H9 (cell line): Measurements from ENCODE around the gene MAPT. TPM values are rescaled to one million over a fixed set of nuclear protein-coding genes. Genes with fewer than 3 reads are reported as not detected.

Experiments used
- DNase-seq: peaks from one replicate; pipeline ENCODE4 v3.0.0-alpha.2; 2017
- H2AFZ ChIP-seq: one replicate; pipeline ENCODE4 v1.6.1; 2013; ENCODE audit warnings: mild to moderate bottlenecking, low read length, control low read depth, moderate library complexity
- H2AK5ac ChIP-seq: 2 replicates; pipeline ENCODE4 v1.6.1; 2013; ENCODE audit warnings: low read length, control low read depth, mixed read lengths; ENCODE audit not compliant: insufficient read length
- H2BK120ac ChIP-seq: one replicate; pipeline ENCODE4 v1.6.1; 2013; ENCODE audit warnings: low read depth, mild to moderate bottlenecking, low read length, control low read depth, inconsistent platforms; ENCODE audit not compliant: poor library complexity, severe bottlenecking
- H2BK12ac ChIP-seq: 2 replicates; pipeline ENCODE4 v1.6.1; 2013; ENCODE audit warnings: low read length, control low read depth, mixed read lengths, low read depth; ENCODE audit not compliant: insufficient read length
- H2BK15ac ChIP-seq: 2 replicates; pipeline ENCODE4 v1.6.1; 2013; ENCODE audit warnings: low read depth, low read length, control low read depth
- H2BK20ac ChIP-seq: one replicate; pipeline ENCODE4 v1.6.1; 2013; ENCODE audit warnings: low read depth, mild to moderate bottlenecking, low read length, control low read depth, inconsistent platforms; ENCODE audit not compliant: poor library complexity, severe bottlenecking
- H2BK5ac ChIP-seq: 2 replicates; pipeline ENCODE4 v1.6.1; 2013; ENCODE audit warnings: low read length, control low read depth, mixed read lengths; ENCODE audit not compliant: insufficient read length
- H3K14ac ChIP-seq: 2 replicates; pipeline ENCODE4 v1.6.1; 2013; ENCODE audit warnings: low read length, control low read depth; ENCODE audit not compliant: insufficient read depth
- H3K18ac ChIP-seq: 2 replicates; pipeline ENCODE4 v1.6.1; 2013; ENCODE audit warnings: low read depth, mild to moderate bottlenecking, mixed read lengths, low read length, control low read depth; ENCODE audit not compliant: insufficient read length
- H3K23ac ChIP-seq: 2 replicates; pipeline ENCODE4 v1.6.1; 2013; ENCODE audit warnings: low read length, control low read depth, mixed read lengths, low read depth; ENCODE audit not compliant: insufficient read length
- H3K23me2 ChIP-seq: 2 replicates; pipeline ENCODE4 v1.6.1; 2013; ENCODE audit warnings: low read depth, mild to moderate bottlenecking, mixed read lengths, low read length, control low read depth; ENCODE audit not compliant: insufficient read length, poor library complexity, severe bottlenecking
- H3K27ac ChIP-seq: 2 replicates; pipeline ENCODE4 v1.5.1; 2013; ENCODE audit warnings: low read length, control low read depth, mixed read lengths, low read depth; ENCODE audit not compliant: insufficient read length
- H3K27me3 ChIP-seq: 2 replicates; pipeline ENCODE4 v1.6.1; 2013; ENCODE audit warnings: low read length, control low read depth, inconsistent platforms; ENCODE audit not compliant: insufficient read depth
- H3K4ac ChIP-seq: 2 replicates; pipeline ENCODE4 v1.6.1; 2013; ENCODE audit warnings: low read depth, mild to moderate bottlenecking, control low read depth, inconsistent platforms, low read length, moderate library complexity
- H3K4me1 ChIP-seq: 2 replicates; pipeline ENCODE4 v1.6.1; 2013; ENCODE audit warnings: low read length, control low read depth, inconsistent platforms; ENCODE audit not compliant: insufficient read depth
- H3K4me2 ChIP-seq: 2 replicates; pipeline ENCODE4 v1.6.1; 2013; ENCODE audit warnings: low read length, control low read depth, mixed read lengths; ENCODE audit not compliant: insufficient read length, insufficient read depth
- H3K56ac ChIP-seq: 2 replicates; pipeline ENCODE4 v1.6.1; 2013; ENCODE audit warnings: low read depth, mild to moderate bottlenecking, mixed read lengths, low read length, control low read depth; ENCODE audit not compliant: insufficient read length
- H3K79me1 ChIP-seq: 2 replicates; pipeline ENCODE4 v1.6.1; 2013; ENCODE audit warnings: low read depth, mild to moderate bottlenecking, moderate library complexity, low read length, control low read depth, inconsistent platforms; ENCODE audit not compliant: insufficient read depth, poor library complexity, severe bottlenecking
- H3K79me2 ChIP-seq: 2 replicates; pipeline ENCODE4 v1.6.1; 2013; ENCODE audit warnings: low read length, control low read depth, inconsistent platforms; ENCODE audit not compliant: insufficient read depth
- H3K9ac ChIP-seq: 2 replicates; pipeline ENCODE4 v1.6.1; 2013; ENCODE audit warnings: low read length, control low read depth, mixed read lengths; ENCODE audit not compliant: insufficient read length; ENCODE audit errors: extremely low read depth
- H3K9me3 ChIP-seq: one replicate; pipeline ENCODE4 v1.6.1; 2013; ENCODE audit warnings: low read depth, low read length, inconsistent platforms; ENCODE audit not compliant: control insufficient read depth
- H3T11ph ChIP-seq: one replicate; pipeline ENCODE4 v1.6.1; 2013; ENCODE audit warnings: mild to moderate bottlenecking, low read length, control low read depth, inconsistent platforms
- H4K20me1 ChIP-seq: one replicate; pipeline ENCODE4 v1.6.1; 2013; ENCODE audit not compliant: control insufficient read depth, insufficient read length, insufficient read depth
- H4K5ac ChIP-seq: 2 replicates; pipeline ENCODE4 v1.6.1; 2013; ENCODE audit warnings: low read depth, mild to moderate bottlenecking, mixed read lengths, low read length, control low read depth; ENCODE audit not compliant: insufficient read length
- H4K8ac ChIP-seq: replicated peaks from 2 replicates; pipeline ENCODE4 v1.6.1; 2013; ENCODE audit warnings: low read length, control low read depth, mixed read lengths, low read depth; ENCODE audit not compliant: insufficient read length
- H4K91ac ChIP-seq: 2 replicates; pipeline ENCODE4 v1.6.1; 2013; ENCODE audit warnings: low read depth, mild to moderate bottlenecking, moderate library complexity, mixed read lengths, low read length, control low read depth; ENCODE audit not compliant: insufficient read length
- H3K27ac Mint-ChIP-seq, 3 experiments: 2 replicates in 2 of 3; 3 replicates in 1 of 3; pipeline ENCODE4 v1.8.0; 2020 to 2021; ENCODE audit warnings: mixed read lengths in 3 of 3, mild to moderate bottlenecking in 1 of 3, moderate library complexity in 1 of 3
- H3K27me3 Mint-ChIP-seq: 2 replicates; pipeline ENCODE4 v1.8.0; 2021; ENCODE audit warnings: low read depth, mild to moderate bottlenecking, moderate library complexity, mixed read lengths
- H3K36me3 Mint-ChIP-seq, 3 experiments: 2 replicates in 2 of 3; 3 replicates in 1 of 3; pipeline ENCODE4 v1.8.0; 2020 to 2021; ENCODE audit warnings: low read depth in 3 of 3, mixed read lengths in 3 of 3; ENCODE audit not compliant: insufficient read depth in 1 of 3
- H3K4me1 Mint-ChIP-seq, 2 experiments: 2 replicates each; pipeline ENCODE4 v1.8.0; 2020; ENCODE audit warnings: mixed read lengths in 2 of 2
- H3K4me3 Mint-ChIP-seq, 2 experiments: 2 replicates in 1 of 2; 3 replicates in 1 of 2; pipeline ENCODE4 v1.8.0; 2020 to 2021; ENCODE audit warnings: mild to moderate bottlenecking in 2 of 2, mixed read lengths in 2 of 2, moderate library complexity in 1 of 2
- H3K9me3 Mint-ChIP-seq, 2 experiments: 2 replicates in 1 of 2; 3 replicates in 1 of 2; pipeline ENCODE4 v1.8.0; 2020; ENCODE audit warnings: mild to moderate bottlenecking in 2 of 2, mixed read lengths in 2 of 2, moderate library complexity in 1 of 2
- WGBS: extraction: QIAGEN DNeasy Blood & Tissue Kit; methylation state at CpG from one replicate; pipeline ENCODE4 v1.1.7; 2013; ENCODE audit warnings: missing lambda C conversion rate, low lambda C conversion rate, mixed read lengths; ENCODE audit not compliant: insufficient read length; ENCODE audit errors: extremely low coverage; 5-methylcytosine and 5-hydroxymethylcytosine counted together
- total RNA-seq: library from RNA; stranded (reverse); gene quantifications from 2 replicates; pipeline ENCODE4 v1.2.1, GENCODE V29; 2021
- TF ChIP-seq, protein P1 (sequence below): fragments of 200-600 bp; sonication (generic); conservative IDR thresholded peaks from 3 replicates; pipeline ENCODE4 v1.8.0; 2021; ENCODE audit warnings: antibody characterized with exemption, mild to moderate bottlenecking

The MAPT gene
- total RNA-seq, 1 experiment from 2014 or later, result 1.6 TPM

DNA sequence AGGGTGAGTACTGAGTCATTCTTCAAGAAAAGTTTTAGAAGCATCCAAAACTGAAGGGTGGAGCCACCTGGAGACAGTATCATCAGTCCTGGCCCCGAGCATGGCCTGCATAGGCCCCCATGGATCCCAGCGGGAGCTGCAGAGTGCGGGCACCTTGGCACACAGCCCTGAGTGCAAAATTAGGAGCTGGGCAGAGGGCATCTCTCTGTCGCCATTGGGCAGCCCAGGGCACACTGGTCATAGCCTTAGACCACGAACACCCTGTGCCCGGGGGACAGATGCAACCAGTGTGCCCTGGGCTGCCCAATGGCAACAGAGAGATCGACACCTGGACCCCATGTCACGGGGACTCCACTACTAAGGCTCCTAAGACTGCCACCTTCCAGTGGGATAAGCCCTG is 14.6 kb downstream of the MAPT start:
- WGBS, result no CpG with 5 or more reads among the region's 8 CpGs
- peaks cover 0 to 10% (median 5%) of the 10 kb centered on the region in 3 experiments; a peak in 3 of 7 replicates for H3K36me3 Mint-ChIP-seq
- H3K56ac ChIP-seq, result no peak overlapping the region
- H3K4ac ChIP-seq, result no peak overlapping the region
- H2BK5ac ChIP-seq, result no peak overlapping the region
- H3T11ph ChIP-seq, result no peak overlapping the region
- no peak overlapping the region for H4K8ac ChIP-seq
- no peak overlapping the region for H2BK15ac ChIP-seq
- H3K79me2 ChIP-seq, result no peaks in the 10 kb centered on the region
- no peaks in the 10 kb centered on the region; the same call in 1 of the 2 replicates for H3K4me1 ChIP-seq
- H3K27me3 Mint-ChIP-seq, result peaks cover 32% of the 10 kb centered on the region
- TF ChIP-seq, protein P1, sequence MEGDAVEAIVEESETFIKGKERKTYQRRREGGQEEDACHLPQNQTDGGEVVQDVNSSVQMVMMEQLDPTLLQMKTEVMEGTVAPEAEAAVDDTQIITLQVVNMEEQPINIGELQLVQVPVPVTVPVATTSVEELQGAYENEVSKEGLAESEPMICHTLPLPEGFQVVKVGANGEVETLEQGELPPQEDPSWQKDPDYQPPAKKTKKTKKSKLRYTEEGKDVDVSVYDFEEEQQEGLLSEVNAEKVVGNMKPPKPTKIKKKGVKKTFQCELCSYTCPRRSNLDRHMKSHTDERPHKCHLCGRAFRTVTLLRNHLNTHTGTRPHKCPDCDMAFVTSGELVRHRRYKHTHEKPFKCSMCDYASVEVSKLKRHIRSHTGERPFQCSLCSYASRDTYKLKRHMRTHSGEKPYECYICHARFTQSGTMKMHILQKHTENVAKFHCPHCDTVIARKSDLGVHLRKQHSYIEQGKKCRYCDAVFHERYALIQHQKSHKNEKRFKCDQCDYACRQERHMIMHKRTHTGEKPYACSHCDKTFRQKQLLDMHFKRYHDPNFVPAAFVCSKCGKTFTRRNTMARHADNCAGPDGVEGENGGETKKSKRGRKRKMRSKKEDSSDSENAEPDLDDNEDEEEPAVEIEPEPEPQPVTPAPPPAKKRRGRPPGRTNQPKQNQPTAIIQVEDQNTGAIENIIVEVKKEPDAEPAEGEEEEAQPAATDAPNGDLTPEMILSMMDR, result no peak
- no peak overlapping the region for H2BK20ac ChIP-seq
- H4K20me1 ChIP-seq, result no peaks in the 10 kb centered on the region
- H3K9ac ChIP-seq, result no peak overlapping the region
- no peak overlapping the region for H2BK12ac ChIP-seq
- peak; percentile 29 for DNase-seq
- no peak overlapping the region for H4K5ac ChIP-seq
- peaks cover 8 to 23% of the 10 kb centered on the region in 2 experiments for H3K4me1 Mint-ChIP-seq
- H3K9me3 ChIP-seq, result no peaks in the 10 kb centered on the region
- no peak overlapping the region for H2AK5ac ChIP-seq
- no peak overlapping the region for H4K91ac ChIP-seq
- H2BK120ac ChIP-seq, result no peak overlapping the region
- H3K4me2 ChIP-seq, result no peak overlapping the region
- peaks cover 8 to 12% of the 10 kb centered on the region in 2 experiments for H3K9me3 Mint-ChIP-seq
- no peaks in the 10 kb centered on the region for H3K27me3 ChIP-seq
- no peak overlapping the region for H3K27ac ChIP-seq
- H3K4me3 Mint-ChIP-seq, result no peak overlapping the region
- no peak overlapping the region for H3K18ac ChIP-seq
- H2AFZ ChIP-seq, result no peak overlapping the region
- no peak overlapping the region for H3K23ac ChIP-seq
- no peak overlapping the region for H3K27ac Mint-ChIP-seq
- H3K79me1 ChIP-seq, result no peaks in the 10 kb centered on the region
- H3K14ac ChIP-seq, result no peak overlapping the region
- no peaks in the 10 kb centered on the region for H3K23me2 ChIP-seq
